Measurements from ENCODE around the gene TEN1. TPM values are rescaled to one million over a fixed set of nuclear protein-coding genes. Genes with fewer than 3 reads are reported as not detected.
A peak's percentile ranks its signal among the peaks of the same experiment; 100 is the strongest.

Gene TEN1
- polyA plus RNA-seq, 2 donors: 42.7 to 43.7 TPM

- Histone ChIP-seq H3K27me3 (ENCODE audit: control insufficient read depth in 1 of 2, insufficient read depth in 2 of 2, low read length in 2 of 2) (no peaks in the 10 kb centered on the region), H3K4me3 (ENCODE audit: low read depth in 1 of 2, low read length in 2 of 2) (no peak overlapping the region), H3K9me3 (ENCODE audit: control insufficient read depth in 2 of 2, insufficient read depth in 1 of 2, low read depth in 1 of 2, low read length in 1 of 2) (no peaks in the 10 kb centered on the region), H3K27ac (ENCODE audit: low read depth in 2 of 2, low read length in 1 of 2) (no peak overlapping the region), H3K36me3 (ENCODE audit: control insufficient read depth in 2 of 2, insufficient read depth in 2 of 2, low read length in 1 of 2) (peaks cover 0 to 41% of the 10 kb centered on the region in 2 donors), H3K4me1 (ENCODE audit: control insufficient read depth in 2 of 2, insufficient read depth in 2 of 2, low read length in 1 of 2) (no peaks in the 10 kb centered on the region)
- WGBS, 2 donors: 70 to 78% methylated on average over 6 of the region's 6 CpGs
These were observed 24.9 kb downstream of the TEN1 start for GRCh38 chr17:76003915-76004314.

GRCh38 chr17:76004750-76005262, 25.8 kb downstream of the TEN1 start:
- Histone ChIP-seq H3K4me1 (ENCODE audit: control insufficient read depth in 2 of 2, insufficient read depth in 2 of 2, low read length in 1 of 2) (no peaks in the 10 kb centered on the region), H3K27me3 (ENCODE audit: control insufficient read depth in 1 of 2, insufficient read depth in 2 of 2, low read length in 2 of 2) (no peaks in the 10 kb centered on the region), H3K4me3 (ENCODE audit: low read depth in 1 of 2, low read length in 2 of 2) (no peak overlapping the region), H3K9me3 (ENCODE audit: control insufficient read depth in 2 of 2, insufficient read depth in 1 of 2, low read depth in 1 of 2, low read length in 1 of 2) (no peaks in the 10 kb centered on the region), H3K27ac (ENCODE audit: low read depth in 2 of 2, low read length in 1 of 2) (peak overlapping the region in 1 of 2 donors; percentile 29), H3K36me3 (ENCODE audit: control insufficient read depth in 2 of 2, insufficient read depth in 2 of 2, low read length in 1 of 2) (peaks cover 0 to 49% of the 10 kb centered on the region in 2 donors)
- 71 to 82% methylated on average over 8 of the region's 8 CpGs for WGBS, 2 donors

DNA sequence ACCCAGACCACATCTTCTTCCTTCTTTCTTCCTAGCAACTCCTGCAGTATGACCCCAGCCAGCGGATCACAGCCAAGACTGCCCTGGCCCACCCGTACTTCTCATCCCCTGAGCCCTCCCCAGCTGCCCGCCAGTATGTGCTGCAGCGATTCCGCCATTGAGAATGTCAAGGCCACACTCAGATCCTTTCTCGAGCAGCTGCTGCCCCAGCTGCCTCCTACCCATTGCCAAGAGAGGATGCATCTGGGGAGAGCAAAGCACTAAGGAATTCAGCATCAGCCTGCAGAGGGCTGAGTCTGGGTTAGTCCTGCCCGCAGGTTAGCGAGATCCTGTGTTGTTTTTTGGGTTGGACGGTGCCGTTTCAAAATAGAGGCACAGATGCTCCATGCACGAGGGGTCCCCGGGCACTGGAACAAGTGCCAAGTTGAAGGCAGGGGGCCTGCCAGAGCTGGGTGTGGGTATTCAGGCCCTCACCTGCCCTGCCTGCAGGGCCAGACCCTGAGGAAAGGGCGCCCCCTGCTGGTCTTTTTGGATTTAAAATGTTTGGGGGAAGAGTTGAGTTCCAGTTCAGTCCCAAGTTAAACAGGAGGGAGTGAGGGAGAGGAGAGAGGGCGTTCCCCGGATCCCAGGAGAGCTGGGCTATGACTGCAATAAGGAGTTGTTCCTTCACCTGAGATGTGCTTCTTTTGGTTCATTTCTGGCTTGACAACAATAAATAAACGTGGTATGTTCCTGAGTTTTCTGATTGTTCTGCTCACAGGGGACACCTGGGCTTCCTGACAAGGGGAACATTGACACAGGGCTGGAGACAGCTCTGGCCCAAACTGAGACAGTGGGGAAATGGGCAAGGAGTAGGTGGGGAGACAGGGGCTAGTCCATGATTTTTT, 26.5 kb downstream of the TEN1 start:
- H3K36me3 ChIP-seq (ENCODE audit: control insufficient read depth in 2 of 2, insufficient read depth in 2 of 2, low read length in 1 of 2): peaks cover 3 to 55% of the 10 kb centered on the region in 2 donors
- H3K4me3 ChIP-seq (ENCODE audit: low read depth in 1 of 2, low read length in 2 of 2): no peak overlapping the region
- no peaks in the 10 kb centered on the region for H3K27me3 ChIP-seq (ENCODE audit: control insufficient read depth in 1 of 2, insufficient read depth in 2 of 2, low read length in 2 of 2)
- H3K4me1 ChIP-seq (ENCODE audit: control insufficient read depth in 2 of 2, insufficient read depth in 2 of 2, low read length in 1 of 2): no peaks in the 10 kb centered on the region
- peak overlapping the region in 1 of 2 donors; percentile 35 for H3K27ac ChIP-seq (ENCODE audit: low read depth in 2 of 2, low read length in 1 of 2)
- H3K9me3 ChIP-seq (ENCODE audit: control insufficient read depth in 2 of 2, insufficient read depth in 1 of 2, low read depth in 1 of 2, low read length in 1 of 2): no peaks in the 10 kb centered on the region
- 44 to 48% methylated on average over 16 of the region's 16 CpGs for WGBS, 2 donors

GRCh38 chr17:76007131-76007849, 28.2 kb downstream of the TEN1 start:
- Histone ChIP-seq H3K4me1 (ENCODE audit: control insufficient read depth in 2 of 2, insufficient read depth in 2 of 2, low read length in 1 of 2) (no peaks in the 10 kb centered on the region), H3K27ac (ENCODE audit: low read depth in 2 of 2, low read length in 1 of 2) (no peak overlapping the region), H3K9me3 (ENCODE audit: control insufficient read depth in 2 of 2, insufficient read depth in 1 of 2, low read depth in 1 of 2, low read length in 1 of 2) (no peaks in the 10 kb centered on the region), H3K36me3 (ENCODE audit: control insufficient read depth in 2 of 2, insufficient read depth in 2 of 2, low read length in 1 of 2) (peaks cover 4 to 57% of the 10 kb centered on the region in 2 donors), H3K27me3 (ENCODE audit: control insufficient read depth in 1 of 2, insufficient read depth in 2 of 2, low read length in 2 of 2) (no peaks in the 10 kb centered on the region), H3K4me3 (ENCODE audit: low read depth in 1 of 2, low read length in 2 of 2) (no peak overlapping the region)
- WGBS, 2 donors: 89 to 91% methylated on average over 39 of the region's 39 CpGs

DNA sequence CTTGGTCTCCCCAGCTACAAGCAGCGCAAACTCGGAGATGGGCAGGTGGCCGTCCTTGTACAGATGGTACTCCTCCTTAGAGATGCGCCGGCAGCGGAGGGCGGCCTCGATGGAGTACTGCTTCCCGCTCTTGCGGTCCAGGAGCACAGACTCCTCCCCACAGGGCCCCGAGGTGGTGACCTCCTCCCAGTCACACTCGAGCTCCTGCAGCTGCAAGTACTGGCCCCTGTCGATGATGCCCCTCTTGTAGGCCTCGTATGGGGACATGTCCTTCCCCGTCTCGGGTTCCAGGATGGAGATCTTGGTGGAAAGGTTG, 28.8 kb downstream of the TEN1 start:
- H3K36me3 ChIP-seq (ENCODE audit: control insufficient read depth in 2 of 2, insufficient read depth in 2 of 2, low read length in 1 of 2): peaks cover 4 to 56% of the 10 kb centered on the region in 2 donors
- H3K4me1 ChIP-seq (ENCODE audit: control insufficient read depth in 2 of 2, insufficient read depth in 2 of 2, low read length in 1 of 2): no peaks in the 10 kb centered on the region
- no peaks in the 10 kb centered on the region for H3K27me3 ChIP-seq (ENCODE audit: control insufficient read depth in 1 of 2, insufficient read depth in 2 of 2, low read length in 2 of 2)
- H3K9me3 ChIP-seq (ENCODE audit: control insufficient read depth in 2 of 2, insufficient read depth in 1 of 2, low read depth in 1 of 2, low read length in 1 of 2): no peaks in the 10 kb centered on the region
- H3K27ac ChIP-seq (ENCODE audit: low read depth in 2 of 2, low read length in 1 of 2): no peak overlapping the region
- 82 to 84% methylated on average over 16 of the region's 16 CpGs for WGBS, 2 donors
- H3K4me3 ChIP-seq (ENCODE audit: low read depth in 1 of 2, low read length in 2 of 2): no peak overlapping the region

DNA sequence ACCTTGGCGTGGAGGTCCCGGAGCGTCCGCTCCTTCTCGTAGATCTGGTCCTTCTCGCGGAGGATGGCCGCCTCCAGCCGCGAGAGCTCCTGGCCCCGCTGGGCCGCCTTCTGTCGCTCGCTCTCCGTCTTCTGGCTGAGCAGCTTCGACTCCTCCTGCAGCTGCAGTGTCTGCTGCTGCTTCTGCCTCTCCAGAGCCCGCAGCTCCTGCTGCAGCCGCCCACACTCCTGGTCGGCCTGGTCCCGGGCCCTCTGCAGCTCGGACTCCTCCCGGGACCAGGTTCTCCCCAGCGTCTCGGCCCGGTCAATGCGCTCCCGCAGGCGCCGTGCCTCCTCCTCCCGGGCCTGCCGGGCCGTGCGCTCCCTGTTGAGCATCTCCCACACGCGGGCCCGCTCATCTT, 29.2 kb downstream of the TEN1 start:
- Histone ChIP-seq H3K27ac (ENCODE audit: low read depth in 2 of 2, low read length in 1 of 2) (no peak overlapping the region), H3K4me3 (ENCODE audit: low read depth in 1 of 2, low read length in 2 of 2) (no peak overlapping the region), H3K9me3 (ENCODE audit: control insufficient read depth in 2 of 2, insufficient read depth in 1 of 2, low read depth in 1 of 2, low read length in 1 of 2) (no peaks in the 10 kb centered on the region), H3K36me3 (ENCODE audit: control insufficient read depth in 2 of 2, insufficient read depth in 2 of 2, low read length in 1 of 2) (peaks cover 4 to 57% of the 10 kb centered on the region in 2 donors), H3K27me3 (ENCODE audit: control insufficient read depth in 1 of 2, insufficient read depth in 2 of 2, low read length in 2 of 2) (no peaks in the 10 kb centered on the region), H3K4me1 (ENCODE audit: control insufficient read depth in 2 of 2, insufficient read depth in 2 of 2, low read length in 1 of 2) (no peaks in the 10 kb centered on the region)
- WGBS, 2 donors: 92 to 93% methylated on average over 32 to 36 of the region's 36 CpGs

DNA sequence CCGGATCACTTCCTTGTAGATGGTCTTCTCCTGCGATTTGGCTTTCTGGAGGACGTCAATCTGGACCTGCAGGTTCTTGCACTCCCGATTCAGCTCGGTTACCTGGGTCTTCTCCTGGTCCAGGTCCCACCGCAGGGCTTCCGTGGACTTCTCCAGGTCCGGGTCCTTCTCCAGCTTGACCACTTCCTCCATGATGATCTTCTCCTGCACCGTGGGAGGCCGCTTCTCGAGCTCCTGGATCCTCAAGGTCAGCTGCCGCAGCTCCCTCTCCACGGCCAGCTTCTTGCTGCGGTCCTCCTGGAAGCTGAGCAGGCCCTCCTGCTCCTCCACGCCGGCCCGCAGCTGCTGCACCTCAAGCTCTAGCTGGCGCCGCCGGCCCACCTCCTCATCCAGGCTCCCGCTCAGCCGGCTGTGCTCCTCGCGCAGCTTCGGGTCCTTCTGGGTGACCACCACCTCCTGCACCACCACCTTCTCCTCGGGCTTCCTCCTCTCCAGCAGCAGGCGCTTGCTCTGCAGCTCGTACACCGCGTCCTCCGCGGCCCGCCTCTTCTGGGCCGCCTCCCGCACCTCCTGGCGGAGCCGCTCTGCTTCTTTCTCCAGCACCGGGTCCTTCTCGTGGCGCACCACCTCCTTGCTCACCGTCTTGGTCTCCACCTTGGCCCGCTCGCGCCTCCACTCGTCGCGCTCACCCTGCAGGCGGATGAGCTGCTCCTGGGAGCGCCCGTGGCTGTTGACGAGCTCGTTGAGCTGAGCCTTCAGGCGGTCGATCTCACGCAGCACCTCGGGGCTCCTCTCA, 29.8 kb downstream of the TEN1 start:
- no peak overlapping the region for H3K4me3 ChIP-seq (ENCODE audit: low read depth in 1 of 2, low read length in 2 of 2)
- H3K27ac ChIP-seq (ENCODE audit: low read depth in 2 of 2, low read length in 1 of 2): no peak overlapping the region
- H3K27me3 ChIP-seq (ENCODE audit: control insufficient read depth in 1 of 2, insufficient read depth in 2 of 2, low read length in 2 of 2): no peaks in the 10 kb centered on the region
- no peaks in the 10 kb centered on the region for H3K4me1 ChIP-seq (ENCODE audit: control insufficient read depth in 2 of 2, insufficient read depth in 2 of 2, low read length in 1 of 2)
- peaks cover 5 to 63% of the 10 kb centered on the region in 2 donors for H3K36me3 ChIP-seq (ENCODE audit: control insufficient read depth in 2 of 2, insufficient read depth in 2 of 2, low read length in 1 of 2)
- WGBS, 2 donors: 92 to 96% methylated on average over 56 of the region's 56 CpGs
- no peaks in the 10 kb centered on the region for H3K9me3 ChIP-seq (ENCODE audit: control insufficient read depth in 2 of 2, insufficient read depth in 1 of 2, low read depth in 1 of 2, low read length in 1 of 2)

DNA sequence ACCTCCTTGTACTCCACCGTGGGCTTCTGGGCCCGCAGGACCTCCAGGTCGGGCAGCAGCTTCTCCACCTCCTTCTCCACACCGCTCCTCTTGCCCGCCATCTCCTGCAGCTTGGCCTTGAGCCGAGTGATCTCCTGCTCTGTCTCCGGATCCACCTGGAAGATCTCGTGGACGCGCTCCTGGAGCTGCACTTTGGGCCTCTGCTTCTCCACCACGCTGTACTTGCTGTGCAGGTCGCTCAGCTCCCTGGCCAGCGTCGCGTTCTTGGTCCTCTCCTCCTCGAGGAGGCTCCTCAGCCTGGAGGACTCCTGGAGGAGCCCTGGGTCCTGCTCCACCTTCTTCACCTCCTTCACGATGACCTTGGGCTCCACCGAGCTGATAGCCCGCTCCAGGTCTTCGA, 30.4 kb downstream of the TEN1 start:
- Histone ChIP-seq H3K4me3 (ENCODE audit: low read depth in 1 of 2, low read length in 2 of 2) (no peak overlapping the region), H3K9me3 (ENCODE audit: control insufficient read depth in 2 of 2, insufficient read depth in 1 of 2, low read depth in 1 of 2, low read length in 1 of 2) (no peaks in the 10 kb centered on the region), H3K36me3 (ENCODE audit: control insufficient read depth in 2 of 2, insufficient read depth in 2 of 2, low read length in 1 of 2) (peaks cover 9 to 66% of the 10 kb centered on the region in 2 donors), H3K27me3 (ENCODE audit: control insufficient read depth in 1 of 2, insufficient read depth in 2 of 2, low read length in 2 of 2) (no peaks in the 10 kb centered on the region), H3K4me1 (ENCODE audit: control insufficient read depth in 2 of 2, insufficient read depth in 2 of 2, low read length in 1 of 2) (no peaks in the 10 kb centered on the region), H3K27ac (ENCODE audit: low read depth in 2 of 2, low read length in 1 of 2) (no peak overlapping the region)
- WGBS, 2 donors: 92 to 94% methylated on average over 20 of the region's 20 CpGs

- Histone ChIP-seq H3K4me3 (ENCODE audit: low read depth in 1 of 2, low read length in 2 of 2) (no peak overlapping the region), H3K36me3 (ENCODE audit: control insufficient read depth in 2 of 2, insufficient read depth in 2 of 2, low read length in 1 of 2) (peaks cover 9 to 67% of the 10 kb centered on the region in 2 donors), H3K9me3 (ENCODE audit: control insufficient read depth in 2 of 2, insufficient read depth in 1 of 2, low read depth in 1 of 2, low read length in 1 of 2) (no peaks in the 10 kb centered on the region), H3K27ac (ENCODE audit: low read depth in 2 of 2, low read length in 1 of 2) (no peak overlapping the region), H3K4me1 (ENCODE audit: control insufficient read depth in 2 of 2, insufficient read depth in 2 of 2, low read length in 1 of 2) (peaks cover 4 to 7% of the 10 kb centered on the region in 2 donors), H3K27me3 (ENCODE audit: control insufficient read depth in 1 of 2, insufficient read depth in 2 of 2, low read length in 2 of 2) (no peaks in the 10 kb centered on the region)
- WGBS, 2 donors: 87 to 89% methylated on average over 21 of the region's 21 CpGs
These were observed 31.1 kb downstream of the TEN1 start for GRCh38 chr17:76009969-76010661.

Data from esophagus (tissue), 2 donors.